ENCODE data around the gene FBL.
"Not testable (repeated sequence)": the region's sequence is repeated elsewhere in the genome, so short reads cannot be mapped to it uniquely, and the experiment has no call there.

FBL gene

DNA sequence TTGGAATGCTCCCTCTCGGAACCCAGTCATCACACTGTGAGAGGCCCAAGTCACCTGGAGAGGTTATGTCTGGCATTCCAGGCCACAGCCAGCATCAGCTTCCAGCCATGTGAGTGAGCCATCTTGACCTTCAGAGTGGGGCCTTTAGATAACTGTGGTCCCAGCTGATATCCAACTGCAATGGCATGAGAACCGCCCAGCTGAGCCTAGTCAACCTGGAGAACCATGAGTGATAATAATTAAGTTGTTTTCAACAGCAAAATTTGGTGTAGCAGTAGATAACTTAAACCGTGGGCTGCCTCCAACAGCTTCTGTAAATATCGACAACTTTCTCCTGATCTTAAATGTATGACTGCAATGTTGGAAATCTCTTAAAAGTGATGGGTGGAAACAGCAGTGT lies 36.8 kb downstream of the FBL start:
- TF ChIP-seq, protein P1, sequence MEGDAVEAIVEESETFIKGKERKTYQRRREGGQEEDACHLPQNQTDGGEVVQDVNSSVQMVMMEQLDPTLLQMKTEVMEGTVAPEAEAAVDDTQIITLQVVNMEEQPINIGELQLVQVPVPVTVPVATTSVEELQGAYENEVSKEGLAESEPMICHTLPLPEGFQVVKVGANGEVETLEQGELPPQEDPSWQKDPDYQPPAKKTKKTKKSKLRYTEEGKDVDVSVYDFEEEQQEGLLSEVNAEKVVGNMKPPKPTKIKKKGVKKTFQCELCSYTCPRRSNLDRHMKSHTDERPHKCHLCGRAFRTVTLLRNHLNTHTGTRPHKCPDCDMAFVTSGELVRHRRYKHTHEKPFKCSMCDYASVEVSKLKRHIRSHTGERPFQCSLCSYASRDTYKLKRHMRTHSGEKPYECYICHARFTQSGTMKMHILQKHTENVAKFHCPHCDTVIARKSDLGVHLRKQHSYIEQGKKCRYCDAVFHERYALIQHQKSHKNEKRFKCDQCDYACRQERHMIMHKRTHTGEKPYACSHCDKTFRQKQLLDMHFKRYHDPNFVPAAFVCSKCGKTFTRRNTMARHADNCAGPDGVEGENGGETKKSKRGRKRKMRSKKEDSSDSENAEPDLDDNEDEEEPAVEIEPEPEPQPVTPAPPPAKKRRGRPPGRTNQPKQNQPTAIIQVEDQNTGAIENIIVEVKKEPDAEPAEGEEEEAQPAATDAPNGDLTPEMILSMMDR (IDR thresholded peaks at IDR 0.05; ENCODE audit: extremely low read depth, missing control alignments), result no peak
- no peak for DNase-seq (ENCODE audit: low spot score)

DNA sequence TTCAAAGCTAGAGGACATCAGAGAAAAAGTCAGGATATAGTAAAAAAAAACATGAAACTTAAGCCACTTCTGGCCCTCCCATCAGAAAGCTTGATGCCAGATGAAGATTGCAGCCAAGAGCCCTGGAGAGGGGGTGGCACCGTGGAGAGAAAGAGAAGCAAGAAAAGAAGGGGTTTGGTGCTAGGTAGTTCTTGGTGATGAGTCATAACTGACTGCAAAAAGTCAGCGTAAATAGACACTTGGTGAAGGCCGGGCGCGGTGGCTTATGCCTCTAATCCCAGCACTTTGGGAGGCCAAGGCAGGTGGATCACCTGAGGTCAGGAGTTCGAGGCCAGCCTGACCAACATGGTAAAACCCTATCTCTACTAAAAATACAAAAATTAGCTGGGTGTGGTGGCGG lies 37.5 kb downstream of the FBL start:
- not testable (repeated sequence) for DNase-seq (ENCODE audit: low spot score)

DNA sequence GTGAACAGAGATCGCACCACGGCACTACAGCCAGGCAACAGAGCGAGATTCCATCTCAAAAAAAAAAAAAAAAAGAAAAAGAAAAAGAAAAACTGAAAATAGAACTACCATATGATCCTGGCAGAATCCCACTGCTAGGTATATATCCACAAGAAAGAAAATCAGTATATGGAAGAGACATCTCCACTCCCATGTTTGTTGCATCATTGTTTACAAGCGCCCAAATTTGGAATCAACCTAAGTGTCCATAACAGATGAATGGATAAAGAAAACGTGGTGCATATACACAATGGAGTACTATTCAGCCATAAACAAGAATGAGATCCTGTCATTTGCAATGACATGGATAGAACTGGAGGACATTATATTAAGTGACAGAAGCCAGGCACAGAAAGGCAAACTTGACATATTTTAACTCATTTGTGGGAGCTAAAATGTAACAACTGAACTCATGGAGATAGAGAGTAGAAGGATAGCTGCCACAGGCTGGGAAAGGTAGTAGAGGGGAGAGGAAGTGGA lies 38.3 kb downstream of the FBL start:
- TF ChIP-seq, protein P1 (IDR thresholded peaks at IDR 0.05; ENCODE audit: extremely low read depth, missing control alignments), result no peak
- DNase-seq (ENCODE audit: low spot score), result no peak

DNA sequence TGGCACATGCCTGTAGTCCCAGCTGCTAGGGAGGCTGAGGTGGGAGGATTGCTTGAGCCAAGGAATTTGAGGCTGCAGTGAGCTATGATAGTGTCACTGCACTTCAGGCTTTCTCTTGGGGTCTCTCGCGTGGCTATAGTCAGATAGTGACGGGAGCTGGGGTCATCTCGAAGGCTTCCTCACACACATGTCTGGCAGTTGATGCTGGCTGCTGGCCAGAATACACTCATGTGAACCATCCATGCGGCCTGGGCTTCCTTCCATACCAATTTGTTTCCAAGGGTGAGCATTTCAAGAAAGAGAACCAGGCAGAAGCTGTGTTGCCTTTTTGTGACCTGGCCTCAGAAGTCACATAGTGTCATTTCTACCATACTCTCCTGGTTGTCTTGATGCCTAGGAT lies 41.1 kb downstream of the FBL start:
- DNase-seq (ENCODE audit: low spot score), result no peak
- TF ChIP-seq, protein P1 (IDR thresholded peaks at IDR 0.05; ENCODE audit: extremely low read depth, missing control alignments), result no peak

DNA sequence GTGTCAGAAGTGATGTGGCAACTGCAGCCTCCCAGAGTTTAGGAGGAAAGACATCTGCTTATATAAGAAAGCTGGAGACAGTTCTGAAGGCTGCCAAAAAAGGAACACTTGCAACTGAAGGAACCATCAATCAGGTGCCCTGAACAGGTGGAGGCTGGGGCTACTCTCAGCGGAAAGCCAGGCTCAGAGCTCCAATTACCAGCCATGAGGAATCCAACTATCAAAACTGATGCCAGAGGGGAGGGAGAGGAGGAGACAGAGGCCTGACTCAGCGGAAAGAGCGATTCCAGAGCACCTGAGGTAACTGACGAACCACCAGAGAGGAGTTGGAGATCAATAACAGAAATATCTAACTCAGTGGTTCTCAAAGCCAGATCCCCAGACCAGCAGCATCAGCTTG lies 43.2 kb downstream of the FBL start:
- TF ChIP-seq, protein P1 (IDR thresholded peaks at IDR 0.05; ENCODE audit: extremely low read depth, missing control alignments), result no peak
- DNase-seq (ENCODE audit: low spot score), result no peak

DNA sequence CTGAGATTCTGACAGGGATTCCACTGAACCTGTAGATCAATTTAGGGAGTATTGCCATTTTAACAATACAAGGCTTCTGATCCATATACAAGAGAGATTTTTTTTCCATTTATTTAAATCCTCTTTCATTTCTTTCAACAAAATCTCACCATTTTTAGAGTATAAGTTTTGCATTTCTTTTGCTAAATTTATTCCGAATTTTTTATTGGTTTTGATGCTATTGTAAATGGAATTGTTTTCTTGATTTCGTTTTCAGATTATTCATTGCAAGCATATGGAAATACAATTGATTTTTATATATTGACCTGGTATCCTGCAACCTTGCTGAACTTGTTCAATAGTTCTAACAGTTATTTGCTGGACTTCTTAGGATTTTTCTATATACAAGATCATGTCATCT lies 49.1 kb downstream of the FBL start:
- TF ChIP-seq, protein P1 (IDR thresholded peaks at IDR 0.05; ENCODE audit: extremely low read depth, missing control alignments), result no peak
- no peak for DNase-seq (ENCODE audit: low spot score)

DNA sequence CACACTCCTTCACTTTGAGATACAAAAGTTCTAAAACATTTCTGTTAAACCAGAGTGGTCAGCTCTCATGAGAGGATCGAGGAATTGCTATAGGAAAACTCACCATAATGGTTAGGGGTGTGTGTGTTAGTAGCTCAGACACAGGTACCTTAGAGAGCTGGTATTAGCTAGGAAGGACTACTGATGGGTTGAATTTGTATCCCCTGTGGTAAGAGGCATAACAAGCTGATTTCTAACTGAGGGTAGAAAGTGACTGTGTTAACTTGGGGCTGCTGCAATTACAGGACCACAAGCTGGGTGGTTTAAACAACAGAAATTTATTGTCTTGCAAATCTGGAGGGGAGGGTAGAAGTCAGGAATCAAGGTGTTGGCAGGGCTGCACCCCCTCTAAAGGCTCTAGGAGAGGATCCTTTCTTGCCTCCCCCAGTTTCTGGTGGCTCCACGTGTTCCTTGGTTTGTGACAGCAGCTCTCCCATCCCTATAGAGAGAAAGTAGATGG lies 50.1 kb downstream of the FBL start:
- DNase-seq (ENCODE audit: low spot score), result no peak
- TF ChIP-seq, protein P1 (IDR thresholded peaks at IDR 0.05; ENCODE audit: extremely low read depth, missing control alignments), result no peak

DNA sequence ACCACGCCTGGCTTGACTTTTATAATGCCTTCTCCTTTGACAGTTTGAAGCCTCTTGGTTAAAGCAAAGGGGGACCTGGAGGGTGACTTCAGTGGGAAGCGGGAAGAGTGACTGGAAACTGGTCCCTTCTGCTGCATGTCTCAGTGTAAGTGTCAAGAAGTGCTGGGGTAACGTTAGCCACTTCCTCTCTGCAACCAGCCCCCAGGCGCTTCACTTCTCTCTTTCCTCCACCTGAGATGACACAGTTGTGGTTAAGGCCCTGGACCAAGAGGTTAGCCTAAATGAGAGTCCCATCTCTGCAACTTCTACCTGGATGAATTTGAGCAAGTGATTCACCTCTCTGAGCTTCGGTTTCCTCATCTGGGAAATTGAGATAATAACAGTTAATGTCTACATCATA lies 51.2 kb downstream of the FBL start:
- peak; percentile 50 for DNase-seq (ENCODE audit: low spot score)
- TF ChIP-seq, protein P1 (IDR thresholded peaks at IDR 0.05; ENCODE audit: extremely low read depth, missing control alignments), result no peak
